Naive B cell (primary cell): ENCODE measurements around the gene BMP2K. TPM values are rescaled to one million over a fixed set of nuclear protein-coding genes. Genes with fewer than 3 reads are reported as not detected.
"Not testable (repeated sequence)": the region's sequence is repeated elsewhere in the genome, so short reads cannot be mapped to it uniquely, and the experiment has no call there.

Experiments used
- ATAC-seq, 2 donors: fragments of 150-1000 bp; cut with Tn5 transposase; 2 replicates each; pipeline ENCODE4 v1.10.0; 2021; ENCODE audit warnings: low read depth in 2 of 2, mild to moderate bottlenecking in 2 of 2, moderate library complexity in 2 of 2
- DNase-seq: peaks from one replicate; pipeline ENCODE4 v3.0.0; 2022
- H3K27ac Mint-ChIP-seq, 6 donors: one replicate each; pipeline ENCODE4 v1.8.0; 2020 to 2022; ENCODE audit warnings: mild to moderate bottlenecking in 6 of 6, mixed read lengths in 6 of 6, moderate library complexity in 5 of 6, inconsistent platforms in 2 of 6
- H3K27me3 Mint-ChIP-seq, 3 donors: one replicate each; pipeline ENCODE4 v1.8.0; 2021 to 2022; ENCODE audit warnings: mixed read lengths in 3 of 3, mild to moderate bottlenecking in 1 of 3
- H3K36me3 Mint-ChIP-seq, 2 donors: one replicate each; pipeline ENCODE4 v1.8.0; 2020 to 2022; ENCODE audit warnings: mixed read lengths in 2 of 2, inconsistent platforms in 1 of 2, mild to moderate bottlenecking in 1 of 2
- H3K4me1 Mint-ChIP-seq, 3 donors: one replicate each; pipeline ENCODE4 v1.8.0; 2020 to 2022; ENCODE audit warnings: mixed read lengths in 3 of 3, inconsistent platforms in 1 of 3, mild to moderate bottlenecking in 1 of 3, moderate library complexity in 1 of 3
- H3K4me3 Mint-ChIP-seq, 8 donors: one replicate each; pipeline ENCODE4 v1.8.0; 2020 to 2022; ENCODE audit warnings: mild to moderate bottlenecking in 8 of 8, mixed read lengths in 8 of 8, moderate library complexity in 8 of 8, inconsistent platforms in 2 of 8
- H3K9me3 Mint-ChIP-seq, 7 donors: one replicate each; pipeline ENCODE4 v1.8.0; 2020 to 2022; ENCODE audit warnings: mixed read lengths in 7 of 7, mild to moderate bottlenecking in 5 of 7, inconsistent platforms in 2 of 7, moderate library complexity in 1 of 7
- polyA plus RNA-seq, 6 donors: library from polyadenylated mRNA; unstranded; fragments of 300-500 nt; fragmentation: Illumina TruSeq; gene quantifications; one replicate each; pipeline ENCODE4 v1.2.3, GENCODE V29; 2021; ENCODE audit warnings: low read depth in 6 of 6

Gene BMP2K
- polyA plus RNA-seq, 6 donors from 2014 or later, result 7.1 to 35.4 (median 28.9) TPM

DNA sequence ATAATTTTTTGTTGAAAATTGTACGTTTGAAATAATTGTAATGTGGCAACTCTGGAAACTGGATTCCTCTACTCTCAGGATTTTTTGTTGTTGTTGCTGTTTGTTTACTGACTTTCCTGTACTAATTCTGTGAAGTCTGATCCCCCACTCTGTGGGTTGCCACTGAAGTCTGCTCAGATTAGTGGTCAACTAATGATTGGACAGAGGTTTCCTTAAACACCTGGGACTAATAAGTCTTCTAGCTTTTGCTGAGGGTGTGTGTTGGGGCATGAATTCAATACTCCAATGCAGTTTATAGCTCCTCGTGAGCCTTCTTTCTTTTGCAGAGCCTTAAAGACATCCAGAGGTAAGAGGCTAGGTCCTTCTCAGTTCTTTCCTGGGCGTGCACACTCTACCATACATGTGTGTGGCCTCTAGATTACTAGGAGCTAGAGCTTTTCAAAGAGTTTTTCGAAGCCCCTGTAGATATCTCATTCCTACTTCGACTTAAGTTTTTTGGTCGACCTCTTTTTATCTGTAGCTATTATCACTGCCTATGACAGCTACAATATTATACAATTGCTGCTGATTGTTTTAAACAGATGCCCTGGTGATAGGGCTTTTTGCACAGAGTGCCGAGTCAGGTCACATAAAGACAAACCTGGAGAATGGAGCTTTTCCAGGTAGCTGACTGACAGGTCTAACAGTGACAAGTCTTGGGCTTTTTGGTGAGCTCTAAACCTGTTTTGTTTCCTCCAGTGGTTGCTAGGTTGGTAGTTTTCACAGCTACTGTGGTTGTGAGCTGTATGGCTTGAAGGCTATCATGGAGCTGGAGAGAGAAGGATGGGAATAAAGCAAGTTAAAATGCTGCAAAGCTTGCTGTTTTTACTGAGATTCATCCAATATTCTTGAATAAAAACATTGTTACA is 34.0 kb downstream of the BMP2K start:
- H3K27me3 Mint-ChIP-seq, result no peaks in the 10 kb centered on the region
- H3K4me3 Mint-ChIP-seq, result peak overlapping the region in 3 of 8 donors; percentile 10 to 63 (median 32)
- peaks cover 24 to 25% of the 10 kb centered on the region in 2 donors for H3K36me3 Mint-ChIP-seq
- peaks cover 8 to 31% (median 18%) of the 10 kb centered on the region in 7 donors for H3K9me3 Mint-ChIP-seq
- peaks cover 50 to 70% (median 67%) of the 10 kb centered on the region in 3 donors for H3K4me1 Mint-ChIP-seq
- no peak for DNase-seq
- peak overlapping the region in 4 of 6 donors; percentile 26 to 89 (median 65) for H3K27ac Mint-ChIP-seq
- ATAC-seq, result no peak

DNA sequence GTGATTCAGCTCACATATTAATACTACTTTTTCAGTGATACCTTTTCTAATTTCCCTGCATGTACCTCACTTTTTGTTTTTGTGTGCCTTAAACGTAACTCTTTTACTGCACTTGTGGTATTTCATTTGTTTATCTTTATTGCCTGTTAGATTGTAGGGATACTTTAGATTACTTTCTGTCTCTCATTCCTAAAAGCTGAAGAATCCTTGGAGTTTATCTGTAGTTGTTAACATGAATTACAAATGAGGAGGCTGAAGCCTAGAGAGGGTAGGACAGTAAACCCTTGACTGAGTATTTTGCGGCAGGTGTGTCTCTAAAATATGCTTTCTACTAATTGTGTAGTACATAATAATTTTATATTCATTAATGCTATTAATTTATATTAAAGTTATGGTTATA is 34.9 kb downstream of the BMP2K start:
- H3K4me3 Mint-ChIP-seq, result peak overlapping the region in 1 of 8 donors; percentile 11
- peak overlapping the region in 3 of 6 donors; percentile 54 to 85 (median 63) for H3K27ac Mint-ChIP-seq
- H3K27me3 Mint-ChIP-seq, result no peaks in the 10 kb centered on the region
- H3K9me3 Mint-ChIP-seq, result peaks cover 7 to 25% (median 14%) of the 10 kb centered on the region in 7 donors
- ATAC-seq (no peak), DNase-seq (no peak)
- peaks cover 52 to 69% (median 67%) of the 10 kb centered on the region in 3 donors for H3K4me1 Mint-ChIP-seq
- H3K36me3 Mint-ChIP-seq, result peaks cover 23 to 24% of the 10 kb centered on the region in 2 donors

DNA sequence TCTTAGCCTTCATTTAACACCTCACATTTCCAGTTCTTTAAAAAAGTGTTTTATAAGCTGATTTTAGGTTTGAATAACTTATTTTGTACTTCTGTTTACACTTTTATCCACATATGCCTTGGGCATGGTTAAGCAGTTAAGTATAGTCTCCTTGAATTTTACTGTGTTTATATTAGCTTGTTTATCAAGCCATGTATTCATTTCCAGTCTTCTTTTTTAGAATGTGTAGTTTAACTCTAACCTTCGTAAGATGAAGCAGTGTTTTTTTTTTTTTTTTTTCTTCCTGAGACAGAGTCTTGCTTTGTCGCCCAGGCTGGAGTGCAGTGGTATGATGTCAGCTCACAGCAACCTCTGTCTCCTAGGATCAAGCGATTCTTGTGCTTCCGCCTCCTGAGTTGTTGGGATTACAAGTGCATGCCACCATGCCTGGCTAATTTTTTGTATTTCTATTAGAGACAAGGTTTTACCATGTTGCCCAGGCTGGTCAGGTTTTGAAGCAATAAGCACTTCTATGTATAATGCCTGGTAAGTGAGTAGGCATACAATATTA is 42.5 kb downstream of the BMP2K start:
- Mint-ChIP-seq H3K9me3 (peaks cover 0 to 9% (median 6%) of the 10 kb centered on the region in 7 donors), H3K4me3 (no peak overlapping the region), H3K27ac (peak overlapping the region in 3 of 6 donors; percentile 43 to 89 (median 55)), H3K27me3 (no peaks in the 10 kb centered on the region), H3K4me1 (peaks cover 36 to 71% (median 61%) of the 10 kb centered on the region in 3 donors), H3K36me3 (peaks cover 5 to 9% of the 10 kb centered on the region in 2 donors)
- ATAC-seq (no peak), DNase-seq (no peak)

DNA sequence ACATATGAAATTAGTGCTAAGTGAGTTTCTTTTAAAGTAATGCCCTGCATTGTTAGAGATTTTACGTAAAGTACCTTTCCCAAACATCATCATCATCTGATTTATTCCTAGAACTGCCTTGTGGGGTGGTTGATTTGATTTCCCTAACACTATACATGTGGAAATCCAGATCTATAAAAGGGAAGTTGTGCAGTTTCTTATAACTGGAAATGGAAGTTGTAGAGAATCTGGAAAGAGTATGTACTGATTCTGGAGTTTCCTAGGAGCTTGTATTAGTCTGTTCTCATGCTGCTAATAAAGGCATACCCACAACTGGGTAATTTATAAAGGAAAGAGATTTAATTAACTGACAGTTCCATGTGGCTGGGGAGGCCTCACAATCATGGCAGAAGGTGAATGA is 47.9 kb downstream of the BMP2K start:
- H3K27ac Mint-ChIP-seq, result peak overlapping the region in 4 of 6 donors; percentile 67 to 78 (median 72)
- H3K9me3 Mint-ChIP-seq, result no peaks in the 10 kb centered on the region
- ATAC-seq (no peak), DNase-seq (no peak)
- H3K4me1 Mint-ChIP-seq, result peaks cover 32 to 57% (median 57%) of the 10 kb centered on the region in 3 donors
- H3K36me3 Mint-ChIP-seq, result peaks cover 10 to 15% of the 10 kb centered on the region in 2 donors
- no peak overlapping the region for H3K4me3 Mint-ChIP-seq
- H3K27me3 Mint-ChIP-seq, result no peaks in the 10 kb centered on the region

DNA sequence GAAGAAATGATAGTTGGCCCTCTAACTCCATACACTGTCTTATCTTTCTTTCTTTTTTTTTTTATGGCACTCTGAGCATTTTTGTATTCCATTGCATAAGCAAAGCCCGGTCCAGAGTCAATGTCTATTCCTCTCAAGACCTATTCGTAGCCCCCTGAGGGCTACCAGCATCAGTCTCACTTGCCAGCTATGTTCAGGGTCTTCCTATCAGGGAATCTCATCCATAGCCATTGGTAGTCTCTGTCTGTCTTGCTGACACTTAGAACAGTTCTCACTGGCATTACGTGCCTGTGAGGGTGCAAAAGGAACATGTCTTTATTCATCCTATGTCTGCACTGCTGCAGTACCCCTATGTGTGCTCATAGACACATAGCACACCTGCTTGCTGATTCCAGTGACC is 51.0 kb downstream of the BMP2K start:
- Mint-ChIP-seq H3K27ac (peak overlapping the region in 1 of 6 donors; percentile 44), H3K9me3 (no peaks in the 10 kb centered on the region), H3K27me3 (no peaks in the 10 kb centered on the region), H3K4me3 (no peak overlapping the region), H3K36me3 (peaks cover 19 to 21% of the 10 kb centered on the region in 2 donors), H3K4me1 (peaks cover 28 to 37% (median 36%) of the 10 kb centered on the region in 3 donors)
- no peak for ATAC-seq
- DNase-seq, result no peak

DNA sequence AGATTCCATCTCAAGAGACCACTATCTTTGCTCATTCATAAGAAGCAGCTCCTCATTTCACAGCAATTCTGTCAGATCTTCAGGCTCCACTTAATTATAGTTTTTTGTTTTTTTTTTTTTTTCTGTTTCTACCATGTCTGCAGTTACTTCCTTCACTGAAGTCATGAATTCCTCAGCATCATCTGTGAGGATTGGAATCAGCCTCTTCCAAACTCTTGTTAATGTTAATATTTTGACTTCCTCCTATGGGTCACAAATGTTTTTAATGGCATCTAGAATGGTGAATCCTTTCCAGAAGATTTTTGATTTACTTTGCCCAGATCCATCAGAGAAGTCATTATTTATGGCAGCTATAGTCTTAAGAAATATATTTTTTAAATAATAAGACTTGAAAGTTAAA is 53.1 kb downstream of the BMP2K start:
- no peaks in the 10 kb centered on the region for H3K27me3 Mint-ChIP-seq
- no peak overlapping the region for H3K4me3 Mint-ChIP-seq
- DNase-seq, result no peak
- peak overlapping the region in 4 of 6 donors; percentile 14 to 78 (median 41) for H3K27ac Mint-ChIP-seq
- no peak for ATAC-seq
- peaks cover 21 to 22% (median 22%) of the 10 kb centered on the region in 3 donors for H3K4me1 Mint-ChIP-seq
- peaks cover 19 to 21% of the 10 kb centered on the region in 2 donors for H3K36me3 Mint-ChIP-seq
- H3K9me3 Mint-ChIP-seq, result no peaks in the 10 kb centered on the region

DNA sequence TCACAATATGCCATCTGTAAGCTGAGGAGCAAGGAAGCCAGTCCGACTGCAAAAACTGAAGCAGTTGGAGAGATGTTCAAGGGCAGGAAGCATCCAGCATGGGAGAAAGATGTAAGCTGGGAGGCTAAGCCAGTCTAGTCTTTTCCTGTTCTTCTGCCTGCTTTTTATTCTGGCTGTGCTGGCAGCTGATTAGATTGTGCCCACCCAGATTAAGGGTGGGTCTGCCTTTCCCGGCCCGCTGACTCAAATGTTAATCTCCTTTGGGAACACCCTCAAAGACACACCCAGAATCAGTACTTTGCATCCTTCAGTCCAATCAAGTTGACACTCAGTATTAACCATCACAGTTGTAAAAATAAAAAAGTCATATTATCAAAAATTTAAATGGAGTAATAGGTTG is 63.5 kb downstream of the BMP2K start:
- DNase-seq, H3K9me3 Mint-ChIP-seq, H3K4me3 Mint-ChIP-seq, H3K27me3 Mint-ChIP-seq, ATAC-seq: not testable (repeated sequence)
- Mint-ChIP-seq H3K4me1 (peaks cover 20 to 33% (median 29%) of the 10 kb centered on the region in 3 donors), H3K27ac (peak overlapping the region in 2 of 6 donors; percentile 41 to 80), H3K36me3 (peaks cover 35 to 40% of the 10 kb centered on the region in 2 donors)

DNA sequence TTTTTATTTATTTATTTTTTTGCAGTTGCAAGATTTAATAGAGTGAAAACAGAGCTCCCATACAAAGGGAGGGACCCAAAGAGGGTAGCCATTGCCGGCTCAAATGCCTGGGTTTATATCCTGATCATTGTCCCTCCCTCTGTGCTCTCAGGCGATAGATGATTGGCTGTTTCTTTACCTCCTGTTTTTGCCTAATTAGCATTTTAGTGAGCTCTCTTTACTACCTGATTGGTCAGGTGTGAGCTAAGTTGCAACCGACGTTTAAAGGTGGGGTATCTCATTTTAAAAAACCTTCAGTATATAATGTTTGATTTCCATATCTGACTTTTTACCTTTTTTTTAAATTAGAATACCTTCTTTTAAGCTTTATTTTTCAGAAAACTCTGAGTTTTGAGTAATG is 64.1 kb downstream of the BMP2K start:
- DNase-seq, H3K27me3 Mint-ChIP-seq, H3K4me3 Mint-ChIP-seq, ATAC-seq, H3K9me3 Mint-ChIP-seq: not testable (repeated sequence)
- peaks cover 24 to 38% (median 35%) of the 10 kb centered on the region in 3 donors for H3K4me1 Mint-ChIP-seq
- peaks cover 35 to 37% of the 10 kb centered on the region in 2 donors for H3K36me3 Mint-ChIP-seq
- peak overlapping the region in 2 of 6 donors; percentile 30 to 41 for H3K27ac Mint-ChIP-seq

DNA sequence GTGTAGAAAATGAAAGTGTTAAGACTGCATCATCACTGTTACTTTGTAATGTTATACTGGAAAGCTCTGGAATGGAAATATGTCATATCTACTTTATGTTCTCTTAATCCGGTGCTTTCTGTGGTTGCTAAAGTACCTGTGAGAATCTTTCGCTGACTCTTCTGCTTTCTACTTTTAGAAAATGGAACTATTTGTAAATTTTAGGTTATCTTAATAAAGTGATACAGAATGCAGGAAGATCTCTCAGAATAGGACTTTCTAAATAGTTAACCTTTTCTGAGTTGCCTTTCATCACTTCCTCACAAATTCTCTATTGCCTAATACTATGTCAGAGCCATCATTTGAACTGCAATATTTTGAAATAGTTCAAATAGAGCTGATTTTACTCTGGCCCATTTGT is 69.3 kb downstream of the BMP2K start:
- peak; percentile 64 to 67 for ATAC-seq

DNA sequence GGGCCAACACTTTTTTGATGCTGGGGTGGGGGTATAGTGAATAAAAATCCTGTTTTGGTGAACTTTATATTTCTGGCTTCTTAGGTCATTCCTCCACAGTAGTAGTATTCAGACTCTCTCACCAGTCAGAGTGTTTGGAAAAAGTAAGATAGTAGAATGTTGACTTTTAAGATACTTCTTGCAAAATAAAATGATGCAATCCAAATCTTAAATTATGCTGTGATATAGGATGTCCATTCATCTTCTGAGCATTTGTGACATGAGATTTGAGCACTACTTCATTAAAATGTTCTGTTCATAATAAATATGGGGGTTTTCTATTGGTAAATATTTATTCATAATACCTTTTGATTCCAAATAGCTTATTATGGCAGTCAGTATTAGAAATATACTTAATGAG is 70.1 kb downstream of the BMP2K start:
- DNase-seq (no peak), ATAC-seq (no peak)
- H3K9me3 Mint-ChIP-seq, result peaks cover 0 to 2% (median 0%) of the 10 kb centered on the region in 7 donors
- H3K4me1 Mint-ChIP-seq, result peaks cover 23 to 30% (median 25%) of the 10 kb centered on the region in 3 donors
- no peaks in the 10 kb centered on the region for H3K27me3 Mint-ChIP-seq
- H3K27ac Mint-ChIP-seq, result peak overlapping the region in 1 of 6 donors; percentile 24
- no peak overlapping the region for H3K4me3 Mint-ChIP-seq
- H3K36me3 Mint-ChIP-seq, result peaks cover 10 to 14% of the 10 kb centered on the region in 2 donors

More for the DNA sequence above, 69.3 kb downstream of the BMP2K start:
- peaks cover 10 to 14% of the 10 kb centered on the region in 2 donors for H3K36me3 Mint-ChIP-seq
- peak overlapping the region in 2 of 8 donors; percentile 9 to 12 for H3K4me3 Mint-ChIP-seq
- peak; percentile 1 for DNase-seq
- H3K27ac Mint-ChIP-seq, result peak overlapping the region in 4 of 6 donors; percentile 28 to 81 (median 51)
- H3K27me3 Mint-ChIP-seq, result no peaks in the 10 kb centered on the region
- peaks cover 0 to 2% (median 0%) of the 10 kb centered on the region in 7 donors for H3K9me3 Mint-ChIP-seq
- H3K4me1 Mint-ChIP-seq, result peaks cover 23 to 34% (median 30%) of the 10 kb centered on the region in 3 donors

DNA sequence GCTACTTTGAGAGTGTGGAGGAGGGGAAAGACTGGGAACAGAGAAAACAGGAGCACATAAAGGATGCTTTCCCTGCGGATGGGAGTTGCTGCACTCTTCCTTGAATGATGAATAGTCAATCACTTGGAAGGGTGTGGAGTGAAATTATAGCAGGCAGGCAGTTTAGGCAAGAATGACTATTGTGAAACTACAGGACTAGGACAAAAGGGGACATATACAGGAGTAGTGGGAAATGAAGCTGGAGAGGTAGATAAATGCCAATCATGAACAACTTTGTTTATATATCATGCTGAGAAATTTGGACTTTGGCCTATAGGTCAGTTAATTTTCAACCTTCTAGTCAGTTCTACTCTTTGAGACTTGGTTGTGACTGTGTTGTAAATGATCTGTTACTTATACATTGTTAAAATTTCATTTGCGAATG is 86.2 kb downstream of the BMP2K start:
- Mint-ChIP-seq H3K27me3 (no peaks in the 10 kb centered on the region), H3K4me1 (peaks cover 10 to 13% (median 12%) of the 10 kb centered on the region in 3 donors), H3K4me3 (peak overlapping the region in 1 of 8 donors; percentile 18), H3K27ac (peak overlapping the region; percentile 16 to 85 (median 35)), H3K36me3 (peaks cover 7 to 11% of the 10 kb centered on the region in 2 donors), H3K9me3 (no peaks in the 10 kb centered on the region)
- ATAC-seq (no peak), DNase-seq (no peak)

DNA sequence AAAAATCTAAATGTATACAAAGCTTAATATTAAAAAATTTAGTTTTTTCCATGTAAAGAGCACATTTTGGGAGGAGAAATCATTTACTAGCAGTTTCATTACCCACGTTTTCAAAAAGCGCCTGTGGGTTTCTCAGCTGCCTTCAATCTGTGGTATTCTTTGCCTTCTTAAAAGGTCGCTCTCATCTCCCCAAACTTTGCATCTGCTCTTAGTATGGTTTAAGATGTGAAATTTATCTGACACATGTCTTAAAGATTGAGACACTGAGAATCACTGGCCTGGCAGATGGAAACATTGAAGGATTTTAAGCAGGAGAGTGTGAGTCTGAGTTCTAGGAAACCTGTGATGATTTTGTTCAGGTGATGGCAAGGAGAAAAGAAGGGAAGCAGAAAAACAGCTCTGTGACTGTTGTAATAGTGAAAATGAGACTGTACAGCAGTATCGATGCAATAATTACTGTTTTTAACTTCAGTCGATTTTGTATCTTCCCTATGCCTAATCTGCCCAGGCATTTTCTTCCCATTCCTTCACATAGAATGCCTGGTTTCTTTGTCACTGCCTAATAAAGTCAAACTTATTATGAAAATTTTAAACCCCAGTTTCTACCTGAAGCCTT is 87.2 kb downstream of the BMP2K start:
- Mint-ChIP-seq H3K4me1 (peaks cover 10 to 13% (median 12%) of the 10 kb centered on the region in 3 donors), H3K27ac (peak overlapping the region in 4 of 6 donors; percentile 1 to 87 (median 34)), H3K9me3 (no peaks in the 10 kb centered on the region), H3K36me3 (peaks cover 11 to 17% of the 10 kb centered on the region in 2 donors), H3K27me3 (no peaks in the 10 kb centered on the region), H3K4me3 (no peak overlapping the region)
- DNase-seq, result no peak
- ATAC-seq, result no peak

DNA sequence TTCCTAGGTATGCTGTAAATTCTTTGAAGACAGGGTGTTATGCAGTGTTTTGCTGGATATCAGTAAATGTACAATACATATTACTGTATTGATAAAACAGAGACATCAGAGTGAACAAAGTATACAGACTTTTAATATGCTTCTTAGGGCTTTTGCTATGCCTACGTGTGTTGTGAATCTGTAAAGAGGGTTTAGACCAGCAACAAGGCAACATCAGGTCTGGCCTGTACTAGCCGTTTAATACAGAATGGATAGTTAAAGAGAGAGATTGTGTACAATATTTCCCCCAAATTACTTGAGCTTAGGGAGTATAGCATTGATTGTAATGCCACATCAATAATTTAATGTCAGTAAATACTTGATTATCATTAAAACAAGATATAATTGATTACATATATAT is 87.8 kb downstream of the BMP2K start:
- H3K27ac Mint-ChIP-seq, result peak overlapping the region in 1 of 6 donors; percentile 87
- ATAC-seq (no peak), DNase-seq (no peak)
- no peaks in the 10 kb centered on the region for H3K27me3 Mint-ChIP-seq
- peaks cover 15 to 19% of the 10 kb centered on the region in 2 donors for H3K36me3 Mint-ChIP-seq
- H3K4me3 Mint-ChIP-seq, result no peak overlapping the region
- H3K4me1 Mint-ChIP-seq, result peaks cover 10 to 13% (median 12%) of the 10 kb centered on the region in 3 donors
- no peaks in the 10 kb centered on the region for H3K9me3 Mint-ChIP-seq
